HG02884 (cell line): ENCODE results near the gene LINGO1.

ENCODE experiments used
- ATAC-seq: cut with Tn5 transposase; IDR thresholded peaks from one replicate; pipeline ENCODE4 v1.9.1; 2021; ENCODE audit warnings: mild to moderate bottlenecking, moderate library complexity; ENCODE audit not compliant: unreplicated experiment

Gene LINGO1

DNA sequence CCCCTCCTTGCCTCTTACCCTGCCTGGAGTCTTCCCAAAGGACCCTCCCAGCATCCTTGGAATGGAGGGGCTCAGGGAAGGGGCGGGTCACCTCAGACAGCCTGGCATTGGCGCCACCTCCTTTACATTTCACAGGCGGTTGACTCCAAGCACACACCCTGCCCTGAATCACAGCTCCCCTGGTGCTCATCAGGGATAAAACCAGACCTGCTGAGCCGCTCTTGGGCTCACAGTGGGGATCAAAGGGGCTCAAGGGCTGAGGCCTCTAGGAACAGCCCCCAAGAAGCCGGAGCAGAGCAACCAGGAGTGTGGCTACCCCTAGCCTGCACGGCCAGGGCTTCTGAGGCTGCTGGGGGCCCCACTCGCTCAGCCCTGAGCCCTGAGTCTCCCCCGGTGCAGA, 16.6 kb downstream of the LINGO1 start:
- no peak for ATAC-seq

DNA sequence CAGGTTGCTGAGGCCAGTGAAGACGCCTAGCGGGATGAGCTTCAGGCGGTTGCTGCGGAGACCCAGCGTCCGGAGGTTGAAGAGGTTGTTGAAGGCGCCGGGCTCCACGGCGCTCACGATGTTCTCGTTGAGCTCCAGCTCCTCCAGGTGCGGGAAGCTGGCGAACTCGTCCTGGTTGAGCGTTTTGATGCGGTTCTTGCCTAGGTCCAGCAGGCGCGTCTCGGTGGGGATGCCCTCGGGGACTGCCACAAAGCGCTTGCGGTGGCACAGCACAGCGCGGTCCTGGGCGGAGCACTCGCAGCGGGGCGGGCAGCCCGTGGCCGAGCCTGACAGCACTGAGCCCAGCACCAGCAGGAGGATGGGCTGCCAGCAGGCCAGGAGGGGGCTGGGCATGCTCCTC, 17.2 kb downstream of the LINGO1 start:
- ATAC-seq, result no peak

DNA sequence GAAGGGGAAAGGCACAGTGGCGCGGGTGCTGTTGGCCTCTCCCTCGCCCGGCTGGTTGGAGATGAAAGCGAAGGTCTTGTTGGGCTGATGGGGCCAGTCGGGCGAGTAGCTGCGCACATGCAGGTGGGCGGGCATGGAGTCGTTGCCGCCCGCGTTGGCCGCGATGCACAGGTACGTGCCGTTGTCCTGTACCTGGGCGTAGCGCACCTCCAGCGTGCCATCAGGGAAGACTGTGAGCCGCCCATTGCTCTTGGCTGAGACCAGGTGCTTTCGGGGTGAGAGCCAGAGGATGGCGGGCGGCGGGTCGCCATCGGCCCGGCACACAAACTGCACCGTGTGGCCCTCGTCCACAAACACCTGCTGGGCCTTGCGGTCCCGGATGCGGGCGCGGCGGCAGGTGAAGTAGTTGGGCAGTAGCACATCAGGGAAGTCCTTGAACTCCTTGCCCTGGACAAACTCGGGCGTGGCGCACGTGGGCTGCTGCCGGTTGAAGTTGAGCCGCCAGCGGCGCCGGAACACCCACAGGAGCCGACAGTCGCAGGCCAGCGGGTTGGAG, 18.4 kb downstream of the LINGO1 start:
- no peak for ATAC-seq

DNA sequence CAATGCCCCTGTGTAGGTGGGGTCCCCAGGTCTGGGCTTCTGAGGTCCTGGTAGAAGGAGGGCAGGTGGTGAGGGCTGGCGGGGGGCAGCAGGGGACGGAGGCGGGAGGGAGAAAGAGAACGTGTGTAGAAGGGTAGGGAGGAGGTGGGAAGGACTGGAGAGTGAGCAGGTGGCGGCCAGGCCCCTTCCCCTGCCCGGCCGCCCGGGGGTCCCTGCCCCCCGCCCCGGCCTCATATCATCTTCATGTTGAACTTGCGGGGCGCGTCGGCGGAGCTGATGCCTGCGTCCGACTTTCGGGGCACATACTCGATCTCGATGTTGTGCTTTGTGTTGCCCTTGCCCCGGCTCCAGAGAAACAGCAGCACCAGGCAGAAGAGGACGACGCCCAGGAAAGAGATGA, 18.9 kb downstream of the LINGO1 start:
- ATAC-seq, result no peak

DNA sequence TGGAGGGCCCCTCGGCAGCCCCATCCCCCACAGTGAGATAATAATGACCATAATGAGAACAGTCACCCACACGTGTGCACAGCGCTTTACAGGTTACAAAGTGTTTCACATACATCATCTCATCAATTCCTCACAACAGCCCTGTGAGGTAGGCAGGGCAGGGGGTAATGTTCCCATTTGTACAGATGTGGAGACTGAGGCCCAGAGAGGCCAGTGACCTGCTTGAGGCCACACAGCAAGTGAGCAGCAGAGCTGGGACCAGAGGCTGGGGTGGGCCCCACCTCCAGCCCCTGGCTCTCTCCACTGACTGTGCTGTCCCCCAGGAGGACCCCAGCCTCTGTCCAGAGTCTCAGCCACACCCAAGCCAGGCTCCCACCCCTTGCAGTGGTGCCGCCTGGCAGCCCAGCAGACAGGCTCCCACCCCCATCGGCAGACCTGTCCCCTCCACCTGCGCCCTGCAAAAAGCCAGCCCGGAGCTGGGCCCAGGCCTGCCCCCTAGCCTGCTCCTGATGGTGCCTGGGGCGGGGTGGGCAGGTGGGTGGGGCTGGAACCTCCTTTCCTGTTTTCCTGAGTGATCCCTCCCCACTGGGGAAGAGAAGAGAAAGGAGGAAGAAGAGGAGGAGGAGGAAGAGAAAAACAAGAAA, 19.6 kb downstream of the LINGO1 start:
- ATAC-seq, result no peak

DNA sequence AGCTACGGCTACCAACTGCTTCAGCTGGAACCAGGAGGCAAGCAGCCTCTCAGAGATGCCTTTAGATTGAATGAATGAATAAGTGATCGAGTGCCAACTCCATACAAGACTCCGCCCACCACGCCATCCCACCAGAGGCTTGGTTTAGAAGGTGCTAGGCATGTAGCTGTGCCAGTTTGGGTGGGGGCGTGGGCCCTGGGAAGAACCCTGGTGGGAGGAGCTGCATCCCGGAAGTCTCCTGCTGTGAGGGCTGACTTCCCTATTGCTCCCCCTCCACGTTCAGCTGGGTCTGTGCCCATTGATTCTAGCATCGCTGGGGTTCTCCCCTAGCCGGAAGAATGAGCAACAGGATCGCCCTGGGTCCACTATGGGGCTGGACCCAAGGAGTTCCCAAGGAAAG, 20.9 kb downstream of the LINGO1 start:
- ATAC-seq, result no peak

DNA sequence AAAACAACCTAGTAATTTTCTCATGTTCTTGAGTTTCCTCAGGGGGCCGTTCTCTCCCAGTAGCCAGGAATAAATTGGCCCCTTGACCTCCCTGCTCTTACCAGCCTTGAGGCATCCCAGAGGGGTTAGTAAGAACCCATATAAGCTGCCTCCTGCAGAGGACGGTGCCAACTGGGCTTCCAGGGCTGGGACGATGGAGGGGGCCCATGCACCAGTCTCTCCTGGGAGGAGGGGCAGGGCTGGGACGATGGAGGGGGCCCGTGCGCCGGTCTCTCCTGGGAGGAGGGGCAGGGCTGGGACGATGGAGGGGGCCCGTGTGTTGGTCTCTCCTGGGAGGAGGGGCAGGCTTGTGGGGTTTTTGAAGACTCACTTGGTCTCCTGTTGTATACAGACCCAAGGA, 22.0 kb downstream of the LINGO1 start:
- ATAC-seq, result no peak

DNA sequence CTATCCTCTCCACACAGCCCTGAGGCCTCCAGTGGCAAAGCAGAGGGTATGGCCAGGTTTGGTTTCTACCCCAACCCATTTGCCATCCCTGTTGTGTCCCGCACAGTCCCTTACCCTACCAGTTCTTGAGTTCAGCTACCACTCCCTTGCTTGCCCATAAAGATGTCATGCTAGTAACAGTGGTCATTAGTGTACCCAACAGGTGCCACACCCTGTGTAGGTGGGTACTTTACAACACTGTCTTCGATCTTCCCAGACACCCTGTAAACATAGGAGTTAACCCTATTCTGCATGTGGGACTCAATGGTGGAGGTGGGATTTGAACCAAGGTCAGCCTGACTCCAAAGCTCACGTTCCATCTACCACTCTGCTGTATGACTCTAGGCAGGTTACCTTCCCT, 23.2 kb downstream of the LINGO1 start:
- ATAC-seq, result no peak

DNA sequence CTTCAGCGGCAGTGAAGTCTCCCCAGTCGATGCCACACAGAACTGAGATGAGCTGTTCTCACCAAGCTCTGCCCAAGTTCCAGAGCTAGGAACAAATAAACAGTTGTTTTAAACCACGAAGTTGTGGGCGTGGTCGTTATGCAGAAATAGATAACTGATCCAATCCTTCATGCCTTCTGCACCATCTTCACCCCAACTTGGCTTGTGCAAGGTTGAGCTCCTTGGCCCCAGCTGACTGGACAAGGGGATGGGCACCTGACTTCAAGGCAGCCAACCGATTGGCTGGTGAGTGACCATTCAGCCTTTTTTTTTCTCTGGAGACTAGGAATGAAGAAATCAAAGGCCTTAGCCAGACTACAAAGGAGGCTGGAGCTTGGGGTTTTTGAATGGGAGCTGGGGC, 23.9 kb downstream of the LINGO1 start:
- ATAC-seq, result no peak

DNA sequence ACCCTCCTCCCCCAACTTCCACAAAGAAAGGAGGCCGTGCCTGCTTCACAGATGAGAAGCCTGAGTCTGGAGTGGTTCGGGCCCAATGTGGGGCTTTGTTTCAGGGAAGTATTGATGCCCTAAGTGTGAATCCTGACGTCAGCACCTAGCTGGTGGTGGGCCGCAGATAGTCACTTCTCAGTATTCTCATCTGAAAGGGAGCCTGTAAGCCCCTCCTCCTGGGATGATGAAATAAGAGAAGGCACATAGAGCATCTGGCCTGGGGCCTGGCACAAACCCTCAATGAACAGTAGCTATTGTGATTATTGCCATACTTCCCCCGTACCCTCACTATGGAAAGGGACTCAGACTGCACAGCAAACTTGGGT, 24.8 kb downstream of the LINGO1 start:
- ATAC-seq, result no peak

DNA sequence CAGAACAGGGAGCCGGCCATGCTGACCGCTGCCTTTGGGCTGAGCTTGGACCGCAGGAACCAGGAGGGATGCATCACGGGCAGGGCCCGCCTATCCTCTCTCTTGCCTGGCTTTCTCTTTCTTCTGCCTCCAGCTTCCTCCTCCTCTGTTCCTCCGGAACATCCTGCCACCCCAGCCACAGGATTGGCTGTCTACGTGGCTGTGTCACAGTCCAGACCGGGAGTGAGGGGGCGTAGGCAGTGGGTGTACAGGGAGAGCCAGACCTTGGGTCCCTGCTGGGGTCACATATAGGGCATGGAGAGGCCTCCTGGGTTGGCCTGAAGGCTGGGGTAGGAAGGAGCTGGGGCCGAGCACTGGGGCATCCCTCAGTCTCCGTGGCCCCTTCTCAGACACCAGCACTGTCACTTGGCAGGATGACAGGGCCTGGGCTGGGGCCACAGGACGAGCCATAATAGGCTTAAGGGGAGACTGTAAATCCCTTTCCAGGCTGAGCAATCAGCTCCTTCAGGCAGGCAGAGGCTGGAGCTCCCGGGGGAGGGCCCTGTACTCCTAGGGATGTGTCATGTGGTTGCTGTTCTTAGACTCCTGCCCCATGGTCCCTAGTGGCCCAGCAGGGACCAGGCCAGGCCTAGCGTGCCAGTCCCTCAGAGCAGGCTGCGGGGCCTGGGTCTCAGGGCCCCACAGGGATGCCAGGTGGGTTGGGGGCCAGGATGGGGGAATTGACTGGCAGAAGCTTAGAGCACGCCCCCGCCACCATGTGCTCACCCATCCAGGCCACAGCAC, 25.4 kb downstream of the LINGO1 start:
- no peak for ATAC-seq

DNA sequence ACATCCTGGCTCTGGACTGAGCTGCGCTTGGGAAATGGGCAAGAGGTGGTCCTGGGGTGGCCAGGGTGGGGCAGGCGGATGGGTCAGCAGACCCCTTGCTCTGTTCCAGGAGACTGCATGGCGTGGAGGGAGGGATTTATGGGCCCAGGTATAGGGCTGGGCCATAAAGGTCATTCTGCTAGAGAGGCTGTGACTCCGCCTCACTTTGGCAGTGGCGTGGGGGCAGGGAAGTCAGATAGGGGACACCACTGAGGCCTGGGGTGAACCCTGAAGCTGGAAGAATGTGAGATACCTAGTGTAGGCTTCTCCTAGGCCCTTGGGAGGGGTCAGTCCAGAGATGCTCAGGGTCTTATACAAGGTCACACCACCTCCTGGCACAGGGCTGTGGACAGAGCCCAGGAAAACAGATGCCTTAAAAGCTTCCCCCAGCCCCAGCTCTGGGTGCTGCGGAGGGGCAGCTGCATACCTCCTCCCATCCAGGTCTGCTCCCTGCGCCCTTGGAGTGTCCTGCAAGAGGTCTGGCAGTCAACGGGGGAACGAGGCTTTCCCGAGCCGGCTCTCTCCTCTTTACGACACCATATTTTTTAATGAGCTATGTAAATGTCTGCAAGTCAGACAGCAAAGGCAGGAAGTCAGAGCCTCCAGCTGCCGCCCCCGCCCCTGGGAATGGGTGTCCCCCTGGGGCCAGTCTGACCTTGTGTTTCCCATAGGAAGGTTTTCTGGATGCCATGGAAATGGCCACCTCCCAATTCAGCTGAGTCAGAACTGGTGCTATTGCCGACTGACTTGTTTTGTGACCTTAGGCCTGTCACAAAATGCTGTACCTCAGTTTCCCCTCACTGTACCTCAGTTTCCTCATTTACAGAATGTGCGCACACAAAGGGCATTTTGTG, 26.3 kb downstream of the LINGO1 start:
- no peak for ATAC-seq

DNA sequence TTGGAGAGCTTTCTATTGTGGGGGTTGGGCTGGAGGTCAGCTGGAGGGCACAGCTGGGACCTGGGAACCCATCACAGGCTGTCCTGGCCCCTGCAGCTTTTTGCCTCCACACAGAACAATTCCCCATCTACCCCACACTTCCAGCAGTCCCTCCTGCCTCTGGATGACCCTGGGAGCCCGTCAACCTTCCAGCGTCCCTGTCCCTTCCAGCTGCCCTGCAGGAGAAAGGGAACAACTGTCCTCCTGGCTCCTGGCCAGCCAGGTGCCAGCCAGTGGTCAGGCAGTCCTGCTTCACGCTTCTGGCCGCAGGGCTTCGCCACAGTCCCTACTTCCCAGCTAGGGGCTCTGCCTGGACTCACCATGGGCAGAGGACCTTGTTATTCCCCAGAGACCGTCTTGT, 27.2 kb downstream of the LINGO1 start:
- no peak for ATAC-seq

DNA sequence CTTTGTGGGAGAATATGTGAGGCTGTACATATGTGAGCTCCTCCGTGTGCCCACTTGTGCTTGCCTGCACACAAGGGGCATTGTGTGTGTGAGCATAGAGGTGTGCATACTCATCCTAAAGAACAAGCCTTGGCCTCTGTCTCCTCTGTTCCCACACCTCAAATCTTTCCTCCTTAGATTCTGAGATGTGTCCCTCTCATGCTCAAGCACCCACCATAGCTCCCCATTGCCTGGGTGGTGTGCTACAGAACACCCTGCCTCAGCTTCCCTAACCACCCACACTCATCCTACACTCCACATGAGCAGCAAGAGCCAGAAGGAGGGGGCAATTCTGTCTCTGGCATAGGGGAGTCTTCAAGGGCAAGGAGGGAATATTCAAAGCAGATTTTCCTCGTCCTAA, 27.7 kb downstream of the LINGO1 start:
- no peak for ATAC-seq

DNA sequence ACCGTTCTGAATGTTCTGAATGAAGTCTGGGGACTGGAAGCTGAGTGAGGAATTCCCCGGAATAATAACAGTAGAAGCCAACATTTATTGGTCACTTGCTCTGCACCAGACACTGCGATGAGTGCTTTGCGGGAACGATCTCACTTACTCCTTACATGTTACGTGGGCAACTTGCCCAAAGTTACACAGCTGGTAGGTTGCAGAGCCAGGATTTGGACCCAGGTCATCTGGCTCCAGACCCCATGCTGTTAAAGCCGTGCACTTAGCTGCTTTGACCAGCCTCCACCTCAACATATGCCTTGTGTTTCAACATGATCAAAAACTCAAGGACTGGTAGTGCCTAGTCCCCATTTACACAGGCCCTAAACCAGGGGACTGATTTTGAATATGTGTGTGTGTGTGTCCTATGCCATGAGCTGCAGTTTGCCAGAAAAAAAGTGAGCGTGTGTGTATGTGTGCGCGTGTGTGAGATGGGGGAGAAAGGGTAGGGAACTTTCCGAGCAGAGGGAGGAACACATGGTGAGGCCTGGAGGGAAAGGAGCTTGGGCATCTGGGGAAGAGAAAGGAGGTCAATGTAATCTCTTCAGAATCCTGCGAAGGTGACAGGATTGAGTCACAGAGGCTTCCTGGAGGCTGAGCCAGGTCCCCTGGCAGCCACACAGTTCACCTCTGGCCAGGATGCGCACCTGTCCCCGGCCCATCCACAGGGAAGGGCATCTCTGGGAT, 28.9 kb downstream of the LINGO1 start:
- no peak for ATAC-seq

DNA sequence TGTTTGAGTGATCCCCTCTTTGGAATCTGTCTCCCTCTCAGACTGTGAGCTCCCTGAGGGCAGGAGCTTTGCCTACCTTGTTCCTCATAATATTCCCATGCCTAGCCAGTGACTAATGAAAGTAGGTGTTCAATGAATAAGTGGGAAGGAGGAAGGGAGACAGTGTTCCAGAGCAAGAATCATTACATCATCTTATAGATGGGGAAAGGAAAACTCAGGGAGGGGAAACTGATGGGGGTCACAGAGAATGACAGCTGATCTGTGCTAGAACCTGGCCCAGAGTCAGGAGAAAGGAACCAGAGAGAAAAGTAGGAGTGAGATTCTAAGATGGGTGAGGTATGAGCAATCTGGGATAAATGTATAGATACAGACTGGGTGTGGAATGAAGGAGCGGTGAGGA, 29.9 kb downstream of the LINGO1 start:
- no peak for ATAC-seq

DNA sequence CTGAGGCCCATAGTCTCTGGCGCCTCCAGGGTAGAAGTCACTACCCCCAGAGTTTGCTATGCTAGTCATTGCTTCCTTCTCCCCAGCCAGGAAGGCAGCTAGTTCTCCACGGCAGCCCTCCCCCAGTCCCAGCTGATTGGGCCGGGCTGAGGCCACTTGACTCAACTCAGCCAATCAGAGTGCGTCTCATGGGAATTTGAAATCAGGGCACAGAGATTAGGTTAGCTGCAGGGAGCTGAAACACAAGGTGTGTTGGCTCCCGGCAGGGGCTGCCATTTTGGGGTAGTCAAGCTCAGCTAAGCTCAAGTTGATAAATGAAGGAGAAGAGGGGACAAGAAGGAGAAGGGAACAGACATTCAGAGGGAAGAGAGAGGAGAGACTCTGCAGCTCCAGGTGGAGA, 32.8 kb downstream of the LINGO1 start:
- ATAC-seq, result no peak

DNA sequence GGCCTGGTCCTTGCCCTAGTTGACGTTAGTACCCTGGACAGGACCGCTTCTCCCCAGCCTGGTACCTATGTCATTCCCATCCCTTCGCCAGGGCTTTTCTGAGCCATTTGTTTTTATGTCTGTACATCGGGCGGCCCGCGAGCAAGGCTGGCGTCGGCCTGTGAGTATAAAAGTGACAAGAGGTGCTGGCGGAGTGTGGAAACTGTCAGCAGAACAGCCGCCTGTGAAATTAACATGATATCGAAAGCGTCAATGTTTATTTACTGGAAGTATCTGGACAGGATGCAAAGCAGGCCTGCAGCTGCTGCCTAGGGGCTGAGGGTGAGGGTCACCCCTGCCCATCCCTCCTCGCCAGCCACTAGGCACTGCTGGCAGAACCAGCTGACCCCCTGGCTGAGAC, 33.4 kb downstream of the LINGO1 start:
- ATAC-seq, result no peak

DNA sequence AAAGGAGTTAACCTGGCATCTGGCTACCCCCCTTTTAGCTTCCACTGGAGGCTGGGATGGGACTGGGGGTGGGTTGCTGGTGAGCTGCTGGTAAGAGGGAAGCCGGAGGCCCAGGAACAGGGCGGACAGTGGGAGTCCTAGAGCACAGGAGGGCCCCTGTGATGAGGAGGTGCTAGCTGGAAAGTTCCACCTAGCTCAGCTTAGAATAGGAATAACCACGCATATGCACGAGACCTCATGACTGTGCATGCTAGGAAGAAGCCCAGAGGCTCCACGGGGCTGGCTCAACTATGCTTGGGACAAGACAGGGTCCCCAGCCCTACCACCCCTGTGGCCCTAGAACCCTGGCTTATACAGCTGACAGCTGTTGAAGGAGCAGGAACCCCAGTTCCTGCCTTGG, 34.1 kb downstream of the LINGO1 start:
- ATAC-seq, result no peak

DNA sequence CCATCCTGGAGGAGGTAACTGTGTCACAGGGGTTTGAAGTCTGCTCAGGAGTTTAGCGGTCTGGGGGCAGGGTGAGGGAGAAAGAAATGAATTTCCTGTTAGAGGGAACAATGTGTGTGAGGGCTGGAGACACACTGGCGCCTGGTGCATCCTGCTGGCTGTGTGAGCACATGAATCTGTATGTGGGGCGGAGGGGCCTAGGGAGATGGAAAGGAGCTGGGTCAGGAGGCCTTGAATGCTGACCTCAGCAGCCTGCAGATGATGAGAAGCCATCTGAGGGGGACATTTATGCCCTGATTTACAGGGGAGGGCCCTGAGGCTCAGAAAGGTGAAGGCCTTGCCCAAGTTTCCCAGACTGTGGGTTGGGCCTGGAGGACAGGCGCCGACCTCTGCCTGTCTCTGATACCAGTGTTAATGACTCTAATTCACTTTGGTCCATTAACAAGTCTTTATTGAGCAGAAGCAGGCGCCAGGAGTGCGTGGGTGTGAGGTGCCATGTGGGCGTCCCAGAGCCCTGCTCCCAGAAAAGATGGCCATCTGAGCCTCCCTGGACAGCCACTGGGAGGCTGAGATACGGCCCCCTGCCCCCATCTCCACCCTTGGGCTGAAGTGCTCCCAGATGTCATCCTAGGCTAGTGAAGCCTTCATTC, 34.8 kb downstream of the LINGO1 start:
- no peak for ATAC-seq
